Progenitor cell of endocrine pancreas (in vitro differentiated cells): ENCODE data around the gene ANKS1B. TPM values are rescaled to one million over a fixed set of nuclear protein-coding genes. Genes with fewer than 3 reads are reported as not detected.

ENCODE experiments used
- DNase-seq: peaks from one replicate; pipeline ENCODE4 v3.0.0; 2021; ENCODE audit warnings: low spot score; ENCODE audit not compliant: unreplicated experiment
- H3K27ac Mint-ChIP-seq: 2 replicates; pipeline ENCODE4 v1.8.0; 2021; ENCODE audit warnings: mild to moderate bottlenecking, moderate library complexity, mixed read lengths
- H3K27me3 Mint-ChIP-seq: 2 replicates; pipeline ENCODE4 v1.8.0; 2021; ENCODE audit warnings: mixed read lengths
- H3K36me3 Mint-ChIP-seq: 2 replicates; pipeline ENCODE4 v1.8.0; 2022; ENCODE audit warnings: mixed read lengths; ENCODE audit not compliant: insufficient read depth
- H3K4me1 Mint-ChIP-seq: 2 replicates; pipeline ENCODE4 v1.8.0; 2021; ENCODE audit warnings: low read depth, mixed read lengths
- H3K4me3 Mint-ChIP-seq: 2 replicates; pipeline ENCODE4 v1.8.0; 2021; ENCODE audit warnings: low read depth, mild to moderate bottlenecking, moderate library complexity, mixed read lengths
- H3K9me3 Mint-ChIP-seq: 2 replicates; pipeline ENCODE4 v1.8.0; 2021; ENCODE audit warnings: low read depth, mixed read lengths
- CTCF ChIP-seq: fragments of 200-600 bp; sonication (generic); IDR thresholded peaks from one replicate; pipeline ENCODE4 v1.5.0; 2021; ENCODE audit warnings: antibody characterized with exemption, mild to moderate bottlenecking; ENCODE audit not compliant: unreplicated experiment
- total RNA-seq: library from RNA; stranded (reverse); gene quantifications from 2 replicates; pipeline ENCODE4 v1.2.1, GENCODE V29; 2021

The ANKS1B gene
- total RNA-seq, 1 donor from 2014 or later: 10.1 TPM

GRCh38 chr12:99495799-99496198 is 488.9 kb downstream of the ANKS1B start:
- Mint-ChIP-seq H3K9me3 (peaks cover 15% of the 10 kb centered on the region), H3K4me3 (no peak overlapping the region), H3K4me1 (peaks cover 18% of the 10 kb centered on the region), H3K27ac (no peak overlapping the region), H3K36me3 (peaks cover 8% of the 10 kb centered on the region), H3K27me3 (peaks cover 46% of the 10 kb centered on the region)
- no peak for DNase-seq
- TF ChIP-seq CTCF: no peak

- TF ChIP-seq CTCF: no peak
- peaks cover 33% of the 10 kb centered on the region for H3K27me3 Mint-ChIP-seq
- no peak overlapping the region for H3K4me3 Mint-ChIP-seq
- peaks cover 6% of the 10 kb centered on the region for H3K36me3 Mint-ChIP-seq
- H3K27ac Mint-ChIP-seq: no peak overlapping the region
- DNase-seq: no peak
- H3K4me1 Mint-ChIP-seq: peaks cover 18% of the 10 kb centered on the region
- H3K9me3 Mint-ChIP-seq: peaks cover 12% of the 10 kb centered on the region
Measured at GRCh38 chr12:99493197-99493596, 491.5 kb downstream of the ANKS1B start.

- no peaks in the 10 kb centered on the region for H3K4me1 Mint-ChIP-seq
- no peak overlapping the region for H3K27ac Mint-ChIP-seq
- H3K36me3 Mint-ChIP-seq: peaks cover 16% of the 10 kb centered on the region
- no peak for DNase-seq
- peaks cover 46% of the 10 kb centered on the region for H3K9me3 Mint-ChIP-seq
- TF ChIP-seq CTCF: no peak
- no peaks in the 10 kb centered on the region for H3K27me3 Mint-ChIP-seq
- H3K4me3 Mint-ChIP-seq: no peak overlapping the region
Measured at GRCh38 chr12:99486277-99486676, 498.5 kb downstream of the ANKS1B start.

- no peak overlapping the region for H3K27ac Mint-ChIP-seq
- no peaks in the 10 kb centered on the region for H3K27me3 Mint-ChIP-seq
- H3K4me3 Mint-ChIP-seq: no peak overlapping the region
- H3K4me1 Mint-ChIP-seq: peaks cover 3% of the 10 kb centered on the region
- H3K36me3 Mint-ChIP-seq: peaks cover 5% of the 10 kb centered on the region
- peaks cover 33% of the 10 kb centered on the region for H3K9me3 Mint-ChIP-seq
- TF ChIP-seq CTCF: no peak
- no peak for DNase-seq
Measured at GRCh38 chr12:99479149-99479548, 505.6 kb downstream of the ANKS1B start.

GRCh38 chr12:99476956-99477355 is 507.8 kb downstream of the ANKS1B start:
- H3K9me3 Mint-ChIP-seq: peaks cover 13% of the 10 kb centered on the region
- H3K4me1 Mint-ChIP-seq: peaks cover 3% of the 10 kb centered on the region
- no peak for TF ChIP-seq CTCF
- no peaks in the 10 kb centered on the region for H3K36me3 Mint-ChIP-seq
- H3K4me3 Mint-ChIP-seq: no peak overlapping the region
- no peak for DNase-seq
- H3K27ac Mint-ChIP-seq: no peak overlapping the region
- no peaks in the 10 kb centered on the region for H3K27me3 Mint-ChIP-seq
